DOHH2 (cell line): Measurements from ENCODE around the gene CMTR1.

Experiments
- EZH2phosphoT487 ChIP-seq: fragments of 200-600 bp; sonication (generic); IDR thresholded peaks from 2 replicates; pipeline ENCODE4 v1.6.1; 2017; ENCODE audit warnings: borderline replicate concordance, mild to moderate bottlenecking, antibody characterized with exemption, low read length, moderate library complexity, mixed read lengths
- TF ChIP-seq, protein P1 (sequence below): fragments of 200-600 bp; sonication (generic); IDR thresholded peaks from one replicate; pipeline ENCODE4 v1.5.1; 2014; ENCODE audit warnings: antibody characterized with exemption, mild to moderate bottlenecking, low read depth, low read length; ENCODE audit not compliant: poor library complexity, severe bottlenecking

DNA sequence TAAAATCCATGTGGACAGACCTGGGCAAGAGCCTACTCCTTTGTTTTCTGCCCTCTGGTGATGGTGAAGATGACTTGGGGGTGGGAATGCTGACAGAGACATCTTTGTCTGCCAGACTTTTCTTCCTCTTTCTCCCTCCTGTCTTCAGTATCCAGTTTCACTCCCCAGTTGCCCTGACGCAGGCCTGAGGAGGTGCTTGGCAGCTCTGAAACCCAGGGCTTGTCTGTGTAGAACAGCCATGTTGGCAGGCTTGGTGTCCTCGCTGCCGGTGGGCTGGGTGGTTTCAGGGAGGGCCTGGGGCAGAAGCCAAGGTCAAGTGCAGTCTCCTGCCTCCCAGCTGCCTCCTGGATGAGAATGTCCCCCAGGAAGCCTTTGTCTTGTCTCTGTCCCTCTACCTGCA, 44.2 kb downstream of the CMTR1 start:
- TF ChIP-seq, protein P1, sequence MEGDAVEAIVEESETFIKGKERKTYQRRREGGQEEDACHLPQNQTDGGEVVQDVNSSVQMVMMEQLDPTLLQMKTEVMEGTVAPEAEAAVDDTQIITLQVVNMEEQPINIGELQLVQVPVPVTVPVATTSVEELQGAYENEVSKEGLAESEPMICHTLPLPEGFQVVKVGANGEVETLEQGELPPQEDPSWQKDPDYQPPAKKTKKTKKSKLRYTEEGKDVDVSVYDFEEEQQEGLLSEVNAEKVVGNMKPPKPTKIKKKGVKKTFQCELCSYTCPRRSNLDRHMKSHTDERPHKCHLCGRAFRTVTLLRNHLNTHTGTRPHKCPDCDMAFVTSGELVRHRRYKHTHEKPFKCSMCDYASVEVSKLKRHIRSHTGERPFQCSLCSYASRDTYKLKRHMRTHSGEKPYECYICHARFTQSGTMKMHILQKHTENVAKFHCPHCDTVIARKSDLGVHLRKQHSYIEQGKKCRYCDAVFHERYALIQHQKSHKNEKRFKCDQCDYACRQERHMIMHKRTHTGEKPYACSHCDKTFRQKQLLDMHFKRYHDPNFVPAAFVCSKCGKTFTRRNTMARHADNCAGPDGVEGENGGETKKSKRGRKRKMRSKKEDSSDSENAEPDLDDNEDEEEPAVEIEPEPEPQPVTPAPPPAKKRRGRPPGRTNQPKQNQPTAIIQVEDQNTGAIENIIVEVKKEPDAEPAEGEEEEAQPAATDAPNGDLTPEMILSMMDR = no peak
- TF ChIP-seq EZH2phosphoT487 = no peak
